CD4-positive, CD25-positive, alpha-beta regulatory T cell (primary cell): ENCODE measurements around the gene FCHSD2. TPM values are rescaled to one million over a fixed set of nuclear protein-coding genes. Genes with fewer than 3 reads are reported as not detected.
"Not testable (repeated sequence)": the region's sequence is repeated elsewhere in the genome, so short reads cannot be mapped to it uniquely, and the experiment has no call there.

Experiments used
- ATAC-seq, 2 donors: fragments of 150-1000 bp; cut with Tn5 transposase; one replicate each; pipeline ENCODE4 v1.10.0; 2021; ENCODE audit warnings: low read depth in 2 of 2, moderate number of reproducible peaks in 2 of 2, moderate library complexity in 1 of 2
- DNase-seq, 3 donors: peaks; one replicate each; pipeline versions ENCODE4 v3.0.0 to v3.0.0-alpha.2; 2012 to 2022; ENCODE audit warnings: mixed read lengths in 1 of 3
- H3K27ac ChIP-seq: one replicate; pipeline ENCODE4 v1.7.0; 2013; ENCODE audit warnings: mild to moderate bottlenecking, low read length; ENCODE audit not compliant: insufficient read depth, poor library complexity, severe bottlenecking
- H3K27me3 ChIP-seq: one replicate; pipeline ENCODE4 v1.7.0; 2013; ENCODE audit warnings: low read length; ENCODE audit not compliant: control insufficient read depth, insufficient read depth
- H3K36me3 ChIP-seq: one replicate; pipeline ENCODE4 v1.7.0; 2013; ENCODE audit warnings: mild to moderate bottlenecking, low read length, moderate library complexity; ENCODE audit not compliant: control insufficient read depth, insufficient read depth
- H3K4me1 ChIP-seq: 2 replicates; pipeline ENCODE4 v1.7.0; 2013; ENCODE audit warnings: mild to moderate bottlenecking, low read length; ENCODE audit not compliant: insufficient read depth, control insufficient read depth, poor library complexity, severe bottlenecking
- H3K4me3 ChIP-seq: one replicate; pipeline ENCODE4 v1.7.0; 2013; ENCODE audit warnings: low read depth, mild to moderate bottlenecking, low read length, moderate library complexity
- H3K9me3 ChIP-seq, 2 experiments: 1 replicate in 1 of 2; 2 replicates in 1 of 2; pipeline ENCODE4 v1.7.0; 2013; ENCODE audit warnings: low read length in 2 of 2, mild to moderate bottlenecking in 1 of 2, moderate library complexity in 1 of 2; ENCODE audit not compliant: control insufficient read depth in 2 of 2
- H3K27ac Mint-ChIP-seq, 3 donors: one replicate each; pipeline ENCODE4 v1.8.0; 2020 to 2022; ENCODE audit warnings: mild to moderate bottlenecking in 3 of 3, mixed read lengths in 3 of 3, moderate library complexity in 2 of 3
- H3K27me3 Mint-ChIP-seq: one replicate; pipeline ENCODE4 v1.8.0; 2022; ENCODE audit warnings: mild to moderate bottlenecking, mixed read lengths
- H3K36me3 Mint-ChIP-seq: one replicate; pipeline ENCODE4 v1.8.0; 2020; ENCODE audit warnings: mixed read lengths
- H3K4me1 Mint-ChIP-seq, 4 donors: one replicate each; pipeline ENCODE4 v1.8.0; 2020 to 2022; ENCODE audit warnings: mixed read lengths in 4 of 4, mild to moderate bottlenecking in 1 of 4
- H3K4me3 Mint-ChIP-seq, 4 donors: one replicate each; pipeline ENCODE4 v1.8.0; 2020 to 2022; ENCODE audit warnings: mild to moderate bottlenecking in 4 of 4, mixed read lengths in 4 of 4, moderate library complexity in 3 of 4
- H3K9me3 Mint-ChIP-seq, 7 donors: one replicate each; pipeline ENCODE4 v1.8.0; 2020 to 2022; ENCODE audit warnings: mixed read lengths in 7 of 7, mild to moderate bottlenecking in 3 of 7, moderate library complexity in 2 of 7
- polyA plus RNA-seq, 4 donors: library from polyadenylated mRNA; unstranded; fragments of 300-500 nt; fragmentation: Illumina TruSeq; gene quantifications; one replicate each; pipeline ENCODE4 v1.2.3, GENCODE V29; 2021
- total RNA-seq: library from RNA; stranded (reverse); gene quantifications from one replicate; pipeline ENCODE4 v1.2.3, GENCODE V29; 2022

The FCHSD2 gene
- total and polyA plus RNA-seq, 5 donors from 2014 or later: 13.5 to 56.6 (median 19.6) TPM

- DNase-seq (no peak), ATAC-seq (no peak)
- Mint-ChIP-seq H3K36me3 (peaks cover 31% of the 10 kb centered on the region), H3K9me3 (no peaks in the 10 kb centered on the region), H3K4me1 (peaks cover 9 to 18% (median 10%) of the 10 kb centered on the region in 4 donors), H3K27me3 (no peaks in the 10 kb centered on the region), H3K4me3 (no peak overlapping the region), H3K27ac (peak overlapping the region in 2 of 3 donors; percentile 13 to 48)
- H3K9me3 ChIP-seq: no peaks in the 10 kb centered on the region
- no peak overlapping the region for H3K4me3 ChIP-seq
- no peaks in the 10 kb centered on the region for H3K27me3 ChIP-seq
- peaks cover 36% of the 10 kb centered on the region for H3K36me3 ChIP-seq
- no peak overlapping the region for H3K27ac ChIP-seq
- no peaks in the 10 kb centered on the region for H3K4me1 ChIP-seq
These were observed 160.0 kb downstream of the FCHSD2 start for GRCh38 chr11:72981971-72982685.

GRCh38 chr11:72981080-72981479 is 161.0 kb downstream of the FCHSD2 start:
- peaks cover 3% of the 10 kb centered on the region for H3K4me1 ChIP-seq
- H3K9me3 Mint-ChIP-seq: no peaks in the 10 kb centered on the region
- H3K4me1 Mint-ChIP-seq: peaks cover 9 to 16% (median 10%) of the 10 kb centered on the region in 4 donors
- peak overlapping the region in 1 of 3 donors; percentile 25 for H3K27ac Mint-ChIP-seq
- DNase-seq (no peak), ATAC-seq (no peak)
- peaks cover 32% of the 10 kb centered on the region for H3K36me3 ChIP-seq
- no peaks in the 10 kb centered on the region for H3K27me3 ChIP-seq
- no peaks in the 10 kb centered on the region for H3K9me3 ChIP-seq
- no peak overlapping the region for H3K27ac ChIP-seq
- no peaks in the 10 kb centered on the region for H3K27me3 Mint-ChIP-seq
- H3K4me3 ChIP-seq: no peak overlapping the region
- H3K36me3 Mint-ChIP-seq: peaks cover 25% of the 10 kb centered on the region
- no peak overlapping the region for H3K4me3 Mint-ChIP-seq

- not testable (repeated sequence) for H3K27ac ChIP-seq, H3K4me1 ChIP-seq, H3K27me3 Mint-ChIP-seq, H3K27me3 ChIP-seq, H3K4me3 Mint-ChIP-seq, H3K27ac Mint-ChIP-seq, H3K4me3 ChIP-seq, ATAC-seq, H3K9me3 ChIP-seq, DNase-seq, H3K9me3 Mint-ChIP-seq
- peaks cover 15 to 29% (median 19%) of the 10 kb centered on the region in 4 donors for H3K4me1 Mint-ChIP-seq
- H3K36me3 Mint-ChIP-seq: peaks cover 30% of the 10 kb centered on the region
- H3K36me3 ChIP-seq: peaks cover 19% of the 10 kb centered on the region
These were observed 164.3 kb downstream of the FCHSD2 start for GRCh38 chr11:72977782-72978181.

- not testable (repeated sequence) for DNase-seq, H3K27me3 ChIP-seq, H3K9me3 ChIP-seq, H3K4me1 ChIP-seq, H3K4me3 ChIP-seq, H3K27me3 Mint-ChIP-seq, H3K27ac ChIP-seq, ATAC-seq, H3K9me3 Mint-ChIP-seq, H3K27ac Mint-ChIP-seq, H3K4me3 Mint-ChIP-seq
- H3K36me3 ChIP-seq: peaks cover 14% of the 10 kb centered on the region
- H3K4me1 Mint-ChIP-seq: peaks cover 17 to 35% (median 23%) of the 10 kb centered on the region in 4 donors
- peaks cover 30% of the 10 kb centered on the region for H3K36me3 Mint-ChIP-seq
These were observed 165.6 kb downstream of the FCHSD2 start for GRCh38 chr11:72976522-72976892.

- Histone ChIP-seq H3K36me3 (peaks cover 13% of the 10 kb centered on the region), H3K9me3 (no peaks in the 10 kb centered on the region), H3K27me3 (no peaks in the 10 kb centered on the region), H3K27ac (no peak overlapping the region), H3K4me3 (no peak overlapping the region), H3K4me1 (peaks cover 3% of the 10 kb centered on the region)
- Mint-ChIP-seq H3K36me3 (peaks cover 30% of the 10 kb centered on the region), H3K4me3 (peak overlapping the region in 1 of 4 donors; percentile 13), H3K9me3 (no peaks in the 10 kb centered on the region), H3K27me3 (no peaks in the 10 kb centered on the region), H3K4me1 (peaks cover 18 to 35% (median 24%) of the 10 kb centered on the region in 4 donors), H3K27ac (peak overlapping the region in 1 of 3 donors; percentile 1)
- DNase-seq: no peak
- ATAC-seq: no peak
These were observed 166.2 kb downstream of the FCHSD2 start for GRCh38 chr11:72975778-72976521.

GRCh38 chr11:72974487-72975205 is 167.5 kb downstream of the FCHSD2 start:
- Histone ChIP-seq H3K9me3 (no peaks in the 10 kb centered on the region), H3K4me3 (no peak overlapping the region), H3K27me3 (no peaks in the 10 kb centered on the region), H3K4me1 (peaks cover 16% of the 10 kb centered on the region), H3K36me3 (peaks cover 12% of the 10 kb centered on the region), H3K27ac (no peak overlapping the region)
- no peak overlapping the region for H3K4me3 Mint-ChIP-seq
- ATAC-seq: no peak
- peaks cover 19 to 44% (median 34%) of the 10 kb centered on the region in 4 donors for H3K4me1 Mint-ChIP-seq
- H3K27ac Mint-ChIP-seq: no peak overlapping the region
- no peaks in the 10 kb centered on the region for H3K9me3 Mint-ChIP-seq
- peaks cover 25% of the 10 kb centered on the region for H3K36me3 Mint-ChIP-seq
- no peak for DNase-seq
- H3K27me3 Mint-ChIP-seq: no peaks in the 10 kb centered on the region

GRCh38 chr11:72972496-72973128 is 169.5 kb downstream of the FCHSD2 start:
- Histone ChIP-seq H3K36me3 (peaks cover 8% of the 10 kb centered on the region), H3K4me3 (no peak overlapping the region), H3K9me3 (no peaks in the 10 kb centered on the region), H3K27me3 (no peaks in the 10 kb centered on the region), H3K4me1 (peaks cover 24% of the 10 kb centered on the region), H3K27ac (no peak overlapping the region)
- Mint-ChIP-seq H3K27me3 (no peaks in the 10 kb centered on the region), H3K4me3 (no peak overlapping the region), H3K27ac (no peak overlapping the region), H3K36me3 (peaks cover 22% of the 10 kb centered on the region), H3K4me1 (peaks cover 23 to 51% (median 43%) of the 10 kb centered on the region in 4 donors), H3K9me3 (no peaks in the 10 kb centered on the region)
- no peak for DNase-seq
- ATAC-seq: no peak
